SIG-M5 treated with dmso at 0.1 percent for 504 hours (cell line): ENCODE measurements around the gene CTSK.
"Not testable (repeated sequence)": the region's sequence is repeated elsewhere in the genome, so short reads cannot be mapped to it uniquely, and the experiment has no call there.

Source experiments
- DNase-seq: peaks from one replicate; lab custom pipeline; 2025; ENCODE audit not compliant: unreplicated experiment; lab: John Stamatoyannopoulos, UW

The CTSK gene

GRCh38 chr1:150807249-150808023 lies 624 bp downstream of the CTSK start:
- no peak for DNase-seq

- DNase-seq: no peak
These were observed 2.2 kb downstream of the CTSK start for GRCh38 chr1:150805899-150806298.

- no peak for DNase-seq
These were observed 3.4 kb downstream of the CTSK start for GRCh38 chr1:150804671-150805070.

- DNase-seq: no peak
These were observed 9.0 kb downstream of the CTSK start for GRCh38 chr1:150799089-150799488.

- DNase-seq: no peak
These were observed 9.5 kb downstream of the CTSK start for GRCh38 chr1:150798525-150798924.

- DNase-seq: no peak
These were observed 11.7 kb downstream of the CTSK start for GRCh38 chr1:150796374-150796773.

GRCh38 chr1:150793778-150794177 lies 14.3 kb downstream of the CTSK start:
- DNase-seq: not testable (repeated sequence)

- DNase-seq: no peak
These were observed 14.8 kb downstream of the CTSK start for GRCh38 chr1:150793221-150793620.

- peak; percentile 27 for DNase-seq
These were observed 16.5 kb downstream of the CTSK start for GRCh38 chr1:150791585-150791984.

- DNase-seq: peak; percentile 63
These were observed 18.7 kb downstream of the CTSK start for GRCh38 chr1:150789396-150789795.

GRCh38 chr1:150788946-150789345 lies 19.1 kb downstream of the CTSK start:
- DNase-seq: no peak

GRCh38 chr1:150787455-150787854 lies 20.6 kb downstream of the CTSK start:
- no peak for DNase-seq

GRCh38 chr1:150780510-150780909 lies 27.6 kb downstream of the CTSK start:
- DNase-seq: no peak

GRCh38 chr1:150778409-150778808 lies 29.7 kb downstream of the CTSK start:
- no peak for DNase-seq

- peak; percentile 31 for DNase-seq
These were observed 30.5 kb downstream of the CTSK start for GRCh38 chr1:150777544-150777943.

- DNase-seq: not testable (repeated sequence)
These were observed 32.0 kb downstream of the CTSK start for GRCh38 chr1:150775931-150776505.

GRCh38 chr1:150775276-150775675 lies 32.8 kb downstream of the CTSK start:
- peak; percentile 20 for DNase-seq

GRCh38 chr1:150772326-150772725 lies 35.7 kb downstream of the CTSK start:
- no peak for DNase-seq

GRCh38 chr1:150767704-150768103 lies 40.4 kb downstream of the CTSK start:
- not testable (repeated sequence) for DNase-seq

- DNase-seq: not testable (repeated sequence)
These were observed 42.1 kb downstream of the CTSK start for GRCh38 chr1:150765977-150766301.

GRCh38 chr1:150765296-150765976 lies 42.6 kb downstream of the CTSK start, which contains the start of gene CTSS:
Gene CTSS, minus strand, starts transcription at chr1:150765778. Its CDS starts 1,015 bp downstream, at chr1:150764763.
- DNase-seq: peak; percentile 99

- peak; percentile 23 for DNase-seq
These were observed 43.4 kb downstream of the CTSK start for GRCh38 chr1:150764617-150765101.
